GM12875 (cell line): Measurements from ENCODE around the gene C10orf71.

Source experiments
- H3K4me3 ChIP-seq: one replicate; pipeline ENCODE4 v1.5.1; 2011; ENCODE audit warnings: low read depth, low read length, control low read depth
- TF ChIP-seq, protein P1 (sequence below): IDR thresholded peaks from 2 replicates; pipeline ENCODE4 v1.5.1; 2011; ENCODE audit warnings: low read depth, mild to moderate bottlenecking, control low read depth, inconsistent platforms, low read length, moderate library complexity, borderline replicate concordance; ENCODE audit not compliant: insufficient read depth

Gene C10orf71

GRCh38 chr10:49280001-49280408, 19.0 kb upstream of the C10orf71 start:
- H3K4me3 ChIP-seq: no peak overlapping the region
- TF ChIP-seq, protein P1, sequence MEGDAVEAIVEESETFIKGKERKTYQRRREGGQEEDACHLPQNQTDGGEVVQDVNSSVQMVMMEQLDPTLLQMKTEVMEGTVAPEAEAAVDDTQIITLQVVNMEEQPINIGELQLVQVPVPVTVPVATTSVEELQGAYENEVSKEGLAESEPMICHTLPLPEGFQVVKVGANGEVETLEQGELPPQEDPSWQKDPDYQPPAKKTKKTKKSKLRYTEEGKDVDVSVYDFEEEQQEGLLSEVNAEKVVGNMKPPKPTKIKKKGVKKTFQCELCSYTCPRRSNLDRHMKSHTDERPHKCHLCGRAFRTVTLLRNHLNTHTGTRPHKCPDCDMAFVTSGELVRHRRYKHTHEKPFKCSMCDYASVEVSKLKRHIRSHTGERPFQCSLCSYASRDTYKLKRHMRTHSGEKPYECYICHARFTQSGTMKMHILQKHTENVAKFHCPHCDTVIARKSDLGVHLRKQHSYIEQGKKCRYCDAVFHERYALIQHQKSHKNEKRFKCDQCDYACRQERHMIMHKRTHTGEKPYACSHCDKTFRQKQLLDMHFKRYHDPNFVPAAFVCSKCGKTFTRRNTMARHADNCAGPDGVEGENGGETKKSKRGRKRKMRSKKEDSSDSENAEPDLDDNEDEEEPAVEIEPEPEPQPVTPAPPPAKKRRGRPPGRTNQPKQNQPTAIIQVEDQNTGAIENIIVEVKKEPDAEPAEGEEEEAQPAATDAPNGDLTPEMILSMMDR: no peak

DNA sequence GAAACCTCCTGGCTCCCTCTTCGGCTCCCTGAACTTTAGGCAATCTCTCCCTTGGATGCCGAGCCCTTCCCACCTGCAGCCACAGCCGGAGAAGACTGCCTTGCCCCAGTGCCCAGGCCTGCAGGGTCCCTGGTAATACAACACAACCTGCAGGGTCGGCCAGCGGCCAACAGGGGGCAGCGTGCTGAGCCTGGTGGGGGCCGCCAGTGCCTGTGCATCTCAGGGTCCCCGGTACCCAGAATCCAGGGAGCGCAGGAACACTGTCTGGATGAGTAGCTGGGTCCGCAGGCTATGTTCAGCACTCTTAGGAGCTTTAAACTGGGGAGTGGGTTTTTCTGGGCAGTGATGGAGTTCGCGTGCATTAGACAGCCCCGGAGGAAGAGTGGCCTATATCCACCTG, 17.5 kb upstream of the C10orf71 start:
- H3K4me3 ChIP-seq: no peak overlapping the region
- TF ChIP-seq, protein P1: peak; percentile 53; the same call in 1 of the 2 replicates

DNA sequence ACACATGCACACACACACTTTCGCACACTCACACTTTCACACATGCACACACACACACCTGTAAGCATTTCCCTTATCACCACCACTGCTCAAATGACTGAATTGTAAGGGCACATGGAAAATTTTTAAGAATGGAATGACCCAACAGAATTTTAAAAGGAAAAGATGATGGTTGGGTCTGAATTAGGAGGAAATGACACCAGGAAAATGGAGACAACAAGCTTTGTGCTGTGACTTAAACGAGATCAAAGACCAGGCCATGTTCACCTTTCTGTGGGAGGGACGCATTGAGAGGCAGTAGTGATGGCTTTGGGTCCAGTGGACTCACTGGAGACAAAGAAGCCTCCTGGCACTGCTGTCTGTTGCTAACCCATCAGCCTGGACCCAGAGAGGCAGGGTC, 16.7 kb upstream of the C10orf71 start:
- TF ChIP-seq, protein P1: no peak
- H3K4me3 ChIP-seq: no peak overlapping the region

- no peak overlapping the region for H3K4me3 ChIP-seq
- TF ChIP-seq, protein P1: no peak
Observed at GRCh38 chr10:49282879-49283341, 16.1 kb upstream of the C10orf71 start.

GRCh38 chr10:49283491-49283890, 15.5 kb upstream of the C10orf71 start:
- H3K4me3 ChIP-seq: no peak overlapping the region
- TF ChIP-seq, protein P1: no peak

DNA sequence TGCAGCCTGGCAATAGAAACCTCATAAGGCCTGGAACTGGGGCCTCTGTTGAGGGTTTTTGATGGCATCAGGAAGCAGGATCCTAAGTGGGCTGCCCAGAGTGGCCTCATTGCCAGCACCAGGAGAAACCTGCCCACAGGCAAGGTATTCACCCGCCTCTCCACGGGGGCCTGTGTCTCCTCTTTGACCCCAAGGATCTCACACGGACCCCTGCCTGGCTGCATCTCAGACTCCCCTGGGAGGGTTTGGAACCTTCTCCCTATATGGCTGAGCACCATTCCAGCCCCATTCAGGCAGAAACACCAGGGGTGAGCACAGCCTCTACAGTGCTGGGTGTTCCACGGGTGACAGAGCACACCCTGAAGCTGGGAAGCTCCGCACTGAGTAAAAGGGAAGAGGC, 14.6 kb upstream of the C10orf71 start:
- H3K4me3 ChIP-seq: no peak overlapping the region
- TF ChIP-seq, protein P1: no peak

GRCh38 chr10:49285232-49285631, 13.7 kb upstream of the C10orf71 start:
- no peak overlapping the region for H3K4me3 ChIP-seq
- TF ChIP-seq, protein P1: no peak
